Peyer's patch (tissue), 4 donors: ENCODE measurements around the gene YJU2.

Experiments used
- CTCF ChIP-seq, 6 experiments: fragments of 450-650 bp in 4 of 6; fragments of 200-600 bp in 2 of 6; sonication (generic) in 1 of 6; IDR thresholded peaks; one replicate each; pipeline ENCODE4 v1.5.1; 2017 to 2019; ENCODE audit warnings: antibody characterized with exemption in 6 of 6, mild to moderate bottlenecking in 3 of 6, moderate library complexity in 1 of 6
- POLR2A ChIP-seq, 2 donors: fragments of 450-650 bp; IDR thresholded peaks; one replicate each; pipeline ENCODE4 v1.5.1; 2017; ENCODE audit warnings: antibody characterized with exemption in 2 of 2, mild to moderate bottlenecking in 2 of 2, moderate library complexity in 2 of 2

GRCh38 chr19:4228765-4229178 lies 18.1 kb upstream of the YJU2 start:
- TF ChIP-seq CTCF (IDR thresholded peaks at IDR 0.05): no peak
- no peak for TF ChIP-seq POLR2A (IDR thresholded peaks at IDR 0.05)
